GM21515 (cell line): ENCODE measurements around the gene DOCK6.

Experiments
- ATAC-seq: cut with Tn5 transposase; IDR thresholded peaks from one replicate; pipeline ENCODE4 v1.9.1; 2021; ENCODE audit not compliant: unreplicated experiment

DOCK6 gene

GRCh38 chr19:11225815-11226214, 36.5 kb downstream of the DOCK6 start:
- ATAC-seq, result no peak

GRCh38 chr19:11225172-11225571, 37.2 kb downstream of the DOCK6 start:
- ATAC-seq, result no peak

GRCh38 chr19:11224429-11224828, 37.9 kb downstream of the DOCK6 start:
- ATAC-seq, result no peak

- ATAC-seq, result no peak
These were observed 39.1 kb downstream of the DOCK6 start for GRCh38 chr19:11223200-11223599.

GRCh38 chr19:11221082-11221598, 41.2 kb downstream of the DOCK6 start:
- ATAC-seq, result no peak

DNA sequence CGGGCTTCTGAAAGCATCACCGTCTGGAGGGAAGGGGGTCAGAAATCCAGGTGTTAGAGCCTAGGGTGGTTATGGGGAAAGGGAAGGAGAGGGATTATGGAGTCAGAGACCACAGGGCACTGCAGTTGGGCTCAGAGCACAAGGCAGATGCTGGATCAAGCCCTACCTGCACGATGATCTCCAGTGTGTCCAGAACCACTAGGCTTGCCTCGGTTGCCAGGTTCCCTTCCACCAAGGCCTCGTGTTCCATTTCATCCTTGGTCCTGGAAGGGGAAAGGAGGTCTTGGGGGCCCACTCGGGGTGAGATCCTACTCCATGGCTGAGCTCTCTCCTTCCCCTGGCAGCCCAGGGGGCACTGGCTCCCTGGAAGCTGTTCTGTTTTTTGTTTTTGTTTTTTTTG, 47.9 kb downstream of the DOCK6 start:
- no peak for ATAC-seq

DNA sequence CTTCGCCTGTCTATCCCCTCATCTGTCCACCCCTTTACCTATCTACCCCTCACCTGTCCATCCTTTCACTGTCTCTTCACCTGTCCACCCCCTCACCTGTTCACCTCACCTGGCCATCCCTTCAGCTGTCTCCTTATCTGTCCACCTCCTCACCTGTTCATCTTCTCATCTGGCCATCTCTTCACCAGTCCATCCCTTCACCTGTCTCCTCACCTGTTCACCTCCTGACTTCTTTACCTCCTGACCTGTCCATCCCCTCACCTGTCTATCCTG, 51.7 kb downstream of the DOCK6 start:
- ATAC-seq, result no peak

DNA sequence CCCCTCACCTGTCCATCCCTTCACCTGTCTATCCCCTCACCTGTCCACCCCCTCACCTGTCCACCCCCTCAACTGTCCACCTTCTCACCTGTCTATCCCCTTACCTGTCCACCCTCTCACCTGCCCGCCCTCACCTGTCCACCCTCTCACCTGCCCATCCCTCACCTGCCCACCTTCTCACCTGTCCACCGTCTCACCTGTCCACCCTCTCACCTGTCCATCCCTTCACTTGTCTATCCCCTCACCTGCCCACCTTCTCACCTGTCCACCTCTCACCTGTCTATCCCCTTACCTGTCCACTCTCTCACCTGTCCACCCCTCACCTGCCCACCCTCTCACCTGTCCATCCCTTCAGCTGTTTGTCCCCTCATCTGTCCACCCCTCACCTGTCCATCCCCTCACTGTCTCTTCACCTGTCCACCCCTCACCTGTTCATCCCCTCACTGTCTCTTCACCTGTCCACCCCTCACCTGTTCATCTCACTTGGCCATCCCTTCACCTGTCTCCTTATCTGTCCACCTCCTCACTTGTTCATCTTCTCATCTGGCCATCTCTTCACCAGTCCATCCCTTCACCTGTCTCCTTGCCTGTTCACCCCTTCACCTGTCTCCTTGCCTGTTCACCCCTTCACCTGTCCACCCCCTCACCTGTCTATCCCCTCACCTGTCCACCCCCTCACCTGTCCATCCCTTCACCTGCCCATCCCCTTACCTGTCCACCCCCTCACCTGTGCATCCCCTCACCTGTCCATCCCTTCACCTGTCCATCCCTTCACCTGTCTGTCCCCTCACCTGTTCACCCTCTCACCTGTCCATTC, 52.3 kb downstream of the DOCK6 start:
- ATAC-seq, result no peak

- ATAC-seq, result no peak
These were observed 53.5 kb downstream of the DOCK6 start for GRCh38 chr19:11208561-11209471.

DNA sequence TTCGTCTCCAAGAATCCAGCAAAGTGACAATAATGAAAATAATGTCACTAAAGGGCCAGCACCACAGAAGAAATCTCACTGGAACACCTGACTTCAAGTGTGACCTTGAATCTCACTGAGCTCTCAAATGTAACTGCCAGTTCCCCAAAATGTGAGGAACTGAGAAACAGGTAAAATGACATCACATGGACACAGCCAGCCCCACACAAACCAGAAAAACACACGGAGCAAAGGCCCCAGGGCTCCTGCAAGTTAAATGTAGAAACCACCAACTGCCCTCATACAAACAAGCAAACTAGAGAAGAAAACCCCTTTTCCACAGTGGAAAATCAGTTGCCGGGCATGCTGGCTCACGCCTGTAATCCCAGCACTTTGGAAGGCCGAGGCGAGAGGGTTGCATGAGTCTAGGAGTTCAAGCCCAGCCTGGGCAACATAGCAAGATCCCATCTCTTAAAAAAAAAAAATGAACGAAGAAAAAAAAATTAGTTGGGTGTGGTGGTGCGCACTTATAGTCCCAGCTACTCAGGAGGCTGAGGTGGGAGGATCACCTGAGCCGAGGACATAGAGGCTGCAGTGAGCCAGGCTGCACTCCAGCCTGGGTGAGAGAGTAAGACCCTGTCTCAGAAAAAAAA, 56.3 kb downstream of the DOCK6 start:
- no peak for ATAC-seq

GRCh38 chr19:11204943-11205349, 57.4 kb downstream of the DOCK6 start:
- no peak for ATAC-seq

- ATAC-seq, result no peak
These were observed 58.2 kb downstream of the DOCK6 start for GRCh38 chr19:11204076-11204602.

DNA sequence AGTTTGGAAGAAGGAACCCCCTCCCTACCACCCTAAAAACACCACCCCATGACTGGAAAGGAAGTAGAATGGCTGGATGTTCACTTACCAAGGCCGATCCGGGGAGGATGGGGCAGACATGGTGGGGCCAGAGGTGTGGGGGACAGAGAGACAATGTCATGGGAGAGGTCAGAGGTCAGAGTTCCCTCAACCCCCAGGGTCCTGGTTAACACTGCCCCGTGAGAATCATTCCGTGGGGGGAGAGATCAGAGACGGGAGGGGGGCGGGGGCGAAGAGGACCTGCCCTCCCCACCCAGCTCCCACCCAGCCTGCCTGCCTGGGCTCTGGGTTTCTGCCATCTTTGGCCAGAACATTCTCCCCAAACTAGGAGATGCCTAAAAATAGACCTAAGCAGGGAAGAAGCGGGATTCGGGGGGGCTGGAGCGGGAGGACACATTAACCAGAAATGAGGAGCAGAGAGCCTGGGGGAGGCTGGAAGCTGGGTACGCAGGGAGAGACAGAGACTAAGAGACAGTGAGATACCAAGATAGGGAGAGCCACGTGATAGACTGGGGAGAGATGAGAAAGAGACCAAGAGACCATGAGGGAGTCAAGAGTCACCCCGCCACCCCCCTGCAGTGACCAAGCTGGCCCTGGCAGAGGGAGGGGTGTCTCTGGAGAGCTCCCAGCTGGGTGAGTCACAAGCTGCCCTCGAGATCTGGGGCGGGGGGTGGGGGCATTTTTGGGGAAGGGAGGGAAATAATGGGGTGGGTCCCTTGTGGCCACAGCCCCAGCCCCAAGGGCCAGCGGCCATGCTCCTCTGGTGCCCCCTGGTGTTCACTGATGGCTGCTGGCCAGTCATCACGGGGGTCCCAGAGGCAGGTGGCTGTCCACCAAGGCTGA, 58.9 kb downstream of the DOCK6 start:
- no peak for ATAC-seq

DNA sequence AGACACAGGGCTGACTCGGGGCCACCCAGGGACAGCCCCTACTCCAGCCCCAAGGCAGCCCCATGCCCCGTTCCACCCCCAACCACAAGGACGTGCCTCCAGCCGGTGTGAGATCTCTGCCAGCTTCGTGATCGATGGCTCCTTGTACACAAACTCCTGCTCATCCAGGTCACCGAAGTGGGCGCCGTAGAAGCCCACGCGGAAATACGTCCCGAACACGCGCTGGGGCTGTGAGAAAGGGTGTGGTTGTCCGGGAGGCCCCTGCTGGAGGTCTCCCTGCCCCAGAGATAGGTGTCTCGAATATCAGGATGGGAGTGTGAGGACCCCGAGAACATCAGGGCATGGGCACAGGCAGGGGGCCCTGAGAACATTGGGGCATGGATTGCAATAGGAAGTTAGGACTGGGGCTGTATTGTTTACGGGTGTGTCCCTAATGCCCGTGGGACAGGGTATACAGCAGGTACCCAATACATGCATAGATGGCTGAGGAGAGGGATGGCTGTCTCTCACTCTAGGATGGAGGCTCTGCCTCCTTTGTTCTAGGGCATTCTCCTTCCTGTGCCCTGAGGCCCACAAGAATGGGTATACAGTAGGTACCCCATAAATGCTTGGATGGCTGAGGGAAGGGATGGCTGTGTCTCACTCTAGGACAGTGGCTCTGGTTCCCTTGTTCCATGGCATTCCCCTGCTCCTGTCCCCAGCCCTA, 59.7 kb downstream of the DOCK6 start:
- no peak for ATAC-seq

GRCh38 chr19:11201791-11202190, 60.5 kb downstream of the DOCK6 start:
- ATAC-seq, result no peak

DNA sequence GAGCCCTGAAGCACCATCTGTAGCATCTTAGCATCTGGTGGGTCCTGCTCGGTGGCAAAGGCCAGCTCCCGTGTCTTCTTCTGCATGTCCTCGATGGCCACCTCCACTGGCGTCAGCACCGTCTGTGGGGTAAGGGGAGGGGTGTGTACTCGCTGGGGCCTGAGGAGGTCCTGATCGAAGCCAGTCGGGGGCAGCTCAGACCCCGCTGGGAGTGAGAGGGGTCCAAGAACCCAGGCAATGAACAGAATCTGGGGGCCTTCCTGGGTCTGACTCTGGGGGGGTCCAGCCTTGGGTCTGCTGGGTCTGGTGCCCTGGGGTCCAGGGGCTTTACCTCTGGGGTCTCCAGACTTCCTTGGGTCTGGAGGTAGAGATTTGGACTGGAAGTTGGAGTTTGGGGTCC, 61.4 kb downstream of the DOCK6 start:
- ATAC-seq, result no peak

- no peak for ATAC-seq
These were observed 62.2 kb downstream of the DOCK6 start for GRCh38 chr19:11200015-11200574.

- ATAC-seq, result no peak
These were observed 62.8 kb downstream of the DOCK6 start for GRCh38 chr19:11199517-11199916.

- no peak for ATAC-seq
These were observed 63.4 kb downstream of the DOCK6 start for GRCh38 chr19:11198769-11199424.
